COLO829 (cell line): ENCODE results near the gene SLC22A6.
A peak's percentile ranks its signal among the peaks of the same experiment; 100 is the strongest.
"Not testable (repeated sequence)": the region's sequence is repeated elsewhere in the genome, so short reads cannot be mapped to it uniquely, and the experiment has no call there.

Source experiments
- DNase-seq: peaks from one replicate; pipeline ENCODE4 v3.0.0; 2012; ENCODE audit warnings: low spot score

SLC22A6 gene

GRCh38 chr11:62985041-62985750 is 429 bp upstream of the SLC22A6 start:
- no peak for DNase-seq

DNA sequence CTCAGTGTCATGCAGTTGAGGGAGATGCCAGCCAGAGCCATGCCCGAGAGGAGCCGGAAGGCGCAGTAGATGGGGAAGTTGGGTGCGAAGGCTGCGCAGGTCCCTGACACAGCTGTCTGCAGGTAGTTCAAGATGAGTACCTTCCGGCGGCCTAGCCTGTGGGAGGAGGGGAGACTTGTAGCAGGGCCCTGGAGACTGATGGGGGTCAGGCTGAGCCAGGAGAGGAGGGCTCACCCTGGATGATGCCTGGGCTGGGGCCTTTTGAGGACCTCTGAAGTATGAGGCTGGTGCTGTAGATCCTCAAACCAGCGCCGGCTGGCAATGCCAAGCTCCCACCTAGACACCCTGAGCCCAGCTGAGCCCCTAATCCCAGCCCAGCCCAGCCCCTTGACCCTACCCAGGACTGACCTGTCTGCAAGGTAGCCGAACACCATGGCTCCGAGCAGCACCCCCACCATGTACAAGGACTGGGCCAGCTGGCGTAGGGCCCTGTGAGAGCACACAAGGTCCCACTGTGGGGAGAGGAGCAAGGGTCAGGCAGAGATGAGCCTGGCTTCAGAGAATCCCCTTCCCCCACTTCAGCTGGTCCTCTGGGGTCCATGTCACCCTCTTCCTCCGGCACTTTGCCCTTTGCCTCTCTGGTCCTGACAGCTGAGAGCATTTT is 1.1 kb downstream of the SLC22A6 start:
- DNase-seq, result no peak

DNA sequence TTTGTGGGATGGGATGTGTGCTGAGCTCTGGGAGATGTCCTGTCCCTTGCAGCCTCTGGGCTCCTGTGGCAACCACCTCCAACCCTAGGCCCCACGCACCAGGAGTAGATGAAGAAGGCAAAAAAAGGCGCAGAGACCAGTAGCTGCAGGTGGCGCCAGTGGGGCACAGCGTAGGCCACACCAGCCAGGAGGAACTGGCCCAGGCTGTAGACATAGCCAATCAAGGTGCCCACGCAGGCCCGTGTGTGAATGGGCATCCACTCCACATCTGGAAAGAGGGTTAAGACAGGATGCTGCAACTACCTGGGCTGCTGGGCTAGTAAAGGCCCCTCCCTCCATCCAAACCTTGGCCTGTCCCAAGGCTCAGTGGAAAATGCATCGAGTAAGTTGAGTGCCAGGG is 3.0 kb downstream of the SLC22A6 start:
- DNase-seq, result no peak

DNA sequence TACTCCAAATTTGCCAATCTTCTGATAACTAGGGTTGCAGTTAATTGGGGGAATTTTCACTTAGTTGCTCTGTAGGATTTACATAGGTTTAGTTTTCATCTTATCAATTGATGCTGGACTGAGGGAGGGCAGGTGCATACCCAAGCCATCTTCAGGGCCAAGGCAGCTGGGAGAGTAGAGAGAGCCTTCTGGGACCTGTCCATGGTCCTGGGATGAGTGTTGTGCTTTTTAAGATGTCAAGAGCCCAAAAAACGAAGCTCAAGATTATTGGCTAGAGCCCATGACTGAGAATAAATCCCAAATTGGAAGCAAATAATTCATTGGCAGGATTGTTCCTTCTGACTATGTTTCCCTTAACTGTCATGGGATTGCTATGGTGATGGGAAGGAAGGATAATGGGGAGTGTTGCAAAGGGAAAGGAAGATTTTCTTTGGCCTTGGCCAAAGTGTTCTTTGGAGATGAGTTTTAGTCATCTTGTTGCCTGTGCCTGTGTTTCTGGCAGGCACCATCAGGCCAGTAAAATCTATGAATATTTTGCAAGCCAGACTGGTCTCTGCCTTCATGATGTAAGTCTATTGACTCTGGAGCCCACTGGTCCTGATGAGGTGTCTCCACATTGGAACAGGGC is 4.5 kb downstream of the SLC22A6 start:
- no peak for DNase-seq

GRCh38 chr11:62976109-62976508 is 8.7 kb downstream of the SLC22A6 start:
- no peak for DNase-seq

GRCh38 chr11:62974848-62975522 is 9.8 kb downstream of the SLC22A6 start:
- DNase-seq, result no peak

DNA sequence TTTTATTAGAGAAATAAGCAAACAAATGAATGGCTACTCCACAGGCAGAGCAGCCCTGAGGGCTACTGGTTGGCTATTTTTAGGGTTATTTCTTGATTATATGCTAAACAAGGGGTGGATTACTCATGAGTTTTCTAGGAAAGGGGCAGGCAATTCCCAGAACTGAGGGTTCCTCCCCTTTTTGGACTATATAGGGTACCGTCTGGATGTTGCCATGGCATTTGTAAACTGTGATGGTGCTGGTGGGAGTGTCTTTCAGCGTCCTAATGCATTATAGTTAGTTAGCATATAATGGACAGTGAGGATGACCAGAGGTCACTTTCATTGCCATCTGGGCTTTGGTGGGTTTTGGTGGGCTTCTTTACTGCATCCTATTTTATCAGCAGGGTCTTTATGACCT is 19.2 kb downstream of the SLC22A6 start:
- no peak for DNase-seq

DNA sequence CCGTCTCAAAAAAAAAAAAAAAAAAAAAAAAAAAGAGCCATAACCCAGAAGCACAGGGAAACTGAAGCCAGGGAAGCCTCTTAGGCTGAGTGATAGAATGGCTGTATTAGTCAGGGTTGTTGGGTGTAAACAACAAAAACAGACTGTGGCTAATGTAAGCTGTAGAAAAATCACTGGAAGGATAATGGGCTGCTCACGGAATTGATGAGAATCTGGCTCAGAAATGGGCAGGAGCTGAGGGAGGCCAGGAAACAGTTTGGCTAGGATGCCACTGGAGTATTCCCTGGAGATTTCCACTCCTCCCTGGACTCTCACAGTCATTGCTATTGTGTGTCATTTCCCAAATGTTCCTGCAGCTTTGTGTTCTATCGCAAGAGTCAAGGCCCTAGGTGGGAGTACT is 22.4 kb downstream of the SLC22A6 start:
- no peak for DNase-seq

DNA sequence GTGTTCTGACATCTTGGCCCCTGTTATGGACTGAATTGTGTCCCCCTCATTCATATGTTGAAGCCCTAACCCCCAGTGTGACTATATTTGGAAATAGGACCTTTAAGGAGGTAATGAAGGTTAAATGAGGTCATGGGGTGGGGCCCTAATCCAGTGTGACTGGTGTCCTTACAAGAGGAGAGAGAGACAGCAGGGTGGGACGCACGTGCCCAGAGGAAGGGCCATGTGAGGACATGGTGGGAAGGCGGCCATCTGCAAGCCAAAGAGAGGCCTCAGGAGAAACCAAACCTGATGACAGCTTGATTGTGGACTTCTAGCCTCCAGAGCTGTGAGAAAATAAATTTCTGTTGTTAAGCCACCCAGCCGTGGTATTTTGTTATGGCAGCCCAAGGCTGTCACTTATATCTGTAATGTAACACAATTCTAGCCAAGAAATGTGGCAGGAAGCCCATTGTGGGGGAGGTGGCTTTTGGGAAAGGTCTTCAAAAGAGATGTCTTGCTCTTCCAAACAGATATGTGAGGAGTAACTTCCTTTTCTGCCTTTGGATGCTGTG is 23.7 kb downstream of the SLC22A6 start:
- no peak for DNase-seq

- DNase-seq, result no peak
Observed at GRCh38 chr11:62959422-62959980, 25.3 kb downstream of the SLC22A6 start.

DNA sequence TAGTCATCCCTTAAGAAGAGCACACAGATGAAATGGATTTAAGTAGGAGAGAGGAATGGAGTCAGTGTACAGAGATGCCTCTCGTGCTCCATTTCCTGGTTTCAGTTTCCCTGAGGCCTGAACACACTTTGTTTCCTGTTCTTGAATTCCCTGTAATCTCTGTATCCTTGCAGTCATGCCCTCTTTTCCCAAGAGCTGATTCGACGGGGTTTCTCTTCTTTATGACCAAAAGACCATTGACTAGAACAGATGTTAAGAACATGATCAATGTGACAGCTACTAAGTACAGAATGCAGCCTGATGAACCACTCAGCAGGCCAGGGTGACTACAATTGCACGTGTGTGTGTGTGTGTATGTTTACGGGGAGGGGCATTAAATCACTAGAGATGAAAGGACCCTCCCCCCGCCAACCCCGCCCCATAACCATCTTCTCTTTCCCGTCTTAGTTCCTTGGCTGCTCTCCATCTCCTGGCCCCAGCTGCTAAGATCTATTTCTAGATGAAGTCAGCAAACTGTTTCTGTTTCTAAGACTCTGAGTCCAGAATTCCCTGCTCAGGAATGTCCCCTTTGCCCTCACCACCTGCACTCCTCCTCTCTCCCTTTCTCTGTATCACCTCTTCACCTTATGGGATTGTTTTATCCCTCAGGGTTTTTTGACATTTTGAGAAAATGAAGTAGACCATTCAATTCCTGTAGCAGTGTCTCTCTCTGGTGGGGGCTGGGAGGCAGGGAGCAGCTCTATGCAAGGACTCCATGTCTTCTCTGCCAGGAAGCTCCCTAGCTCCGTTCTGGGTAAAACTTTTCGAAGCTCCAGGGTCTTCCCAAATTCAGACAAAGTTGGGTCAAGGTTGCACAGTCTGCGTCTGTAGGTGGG is 26.0 kb downstream of the SLC22A6 start:
- peak; percentile 40 for DNase-seq

- DNase-seq, result no peak
Observed at GRCh38 chr11:62957147-62957546, 27.6 kb downstream of the SLC22A6 start.

DNA sequence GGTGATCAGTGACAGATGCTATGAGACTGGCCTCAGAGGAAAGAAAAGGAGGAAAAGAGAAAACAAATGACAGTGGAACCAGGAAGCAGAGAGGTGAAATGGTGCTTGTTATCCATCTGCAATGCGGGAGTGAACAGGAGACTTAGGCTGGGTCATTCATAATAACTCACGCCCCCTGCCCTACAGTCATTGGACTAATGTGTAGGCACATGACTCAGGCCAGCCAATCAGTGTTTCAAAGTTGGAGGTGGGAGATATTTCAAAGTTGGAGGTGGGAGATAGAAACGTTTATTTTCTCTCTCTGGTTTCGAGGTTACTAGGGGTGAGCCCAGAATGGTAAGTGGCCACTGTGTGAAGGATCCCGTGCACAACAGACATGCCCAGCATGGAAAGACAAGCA is 30.3 kb downstream of the SLC22A6 start:
- no peak for DNase-seq

- no peak for DNase-seq
Observed at GRCh38 chr11:62953811-62954210, 31.0 kb downstream of the SLC22A6 start.

DNA sequence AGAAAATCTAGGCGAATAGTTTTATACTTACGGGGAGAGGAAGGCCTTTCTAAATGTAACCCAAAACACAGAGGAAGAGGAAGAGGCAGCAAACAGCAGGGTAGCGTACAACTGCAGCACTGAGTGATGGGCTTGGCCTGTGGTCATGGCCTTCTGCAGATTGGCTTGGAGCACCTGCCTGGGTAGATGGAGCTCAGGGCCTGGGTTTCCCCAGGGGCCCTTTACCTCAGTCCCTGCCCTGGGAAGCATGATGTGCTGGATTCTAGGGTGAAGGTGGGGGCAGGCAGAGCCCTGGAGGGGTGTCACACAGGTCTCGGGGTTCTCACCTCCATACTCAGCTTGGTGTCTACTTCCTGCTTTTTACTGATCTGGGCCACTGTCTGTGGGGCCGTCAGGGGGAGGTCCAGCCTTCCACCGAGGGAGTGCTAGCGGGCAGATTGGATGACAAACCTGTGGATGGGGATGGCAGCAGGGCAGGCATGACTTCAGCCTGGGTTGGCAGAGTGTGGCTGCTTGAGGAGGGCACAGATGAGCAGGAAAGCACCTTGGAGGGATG is 35.9 kb downstream of the SLC22A6 start:
- no peak for DNase-seq

GRCh38 chr11:62945538-62945937 is 39.2 kb downstream of the SLC22A6 start:
- DNase-seq, result not testable (repeated sequence)

DNA sequence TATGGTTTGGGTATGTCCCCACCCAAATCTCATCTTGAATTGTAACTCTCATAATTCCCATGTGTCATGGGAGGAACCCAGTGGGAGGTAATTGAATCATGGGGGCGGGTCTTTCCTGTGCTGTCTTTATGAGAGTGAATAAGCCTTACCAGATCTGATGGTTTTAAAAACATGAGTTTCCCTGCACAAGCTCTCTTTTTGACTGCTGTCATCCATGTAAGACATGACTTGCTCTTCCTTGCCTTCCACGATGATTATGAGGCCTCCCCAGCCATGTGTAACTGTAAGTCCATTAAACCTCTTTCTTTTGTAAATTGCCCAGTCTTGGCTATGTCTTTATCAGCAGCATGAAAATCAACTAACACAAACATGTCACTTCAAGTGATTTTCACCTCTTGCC is 47.2 kb downstream of the SLC22A6 start:
- not testable (repeated sequence) for DNase-seq

- no peak for DNase-seq
Observed at GRCh38 chr11:62934496-62934785, 50.3 kb downstream of the SLC22A6 start.

GRCh38 chr11:62933750-62934495 is 50.8 kb downstream of the SLC22A6 start:
- no peak for DNase-seq

- no peak for DNase-seq
Observed at GRCh38 chr11:62933285-62933684, 51.5 kb downstream of the SLC22A6 start.
